Thyroid gland (tissue), 4 donors: Measurements from ENCODE around the gene CMAS. TPM values are rescaled to one million over a fixed set of nuclear protein-coding genes. Genes with fewer than 3 reads are reported as not detected.

ENCODE experiments used
- DNase-seq, 2 donors: peaks; one replicate each; pipeline ENCODE4 v3.0.0-alpha.2; 2019
- H3K27ac ChIP-seq, 3 donors: fragments of 200-600 bp; sonication (generic); 1 replicate in 2 of 3; 2 replicates in 1 of 3; pipeline ENCODE4 v1.5.1; 2016 to 2019; ENCODE audit warnings: mild to moderate bottlenecking in 1 of 3, moderate library complexity in 1 of 3
- H3K27me3 ChIP-seq: fragments of 200-600 bp; sonication (generic); one replicate; pipeline ENCODE4 v1.5.1; 2019
- H3K36me3 ChIP-seq, 2 donors: fragments of 200-600 bp; sonication (generic); one replicate each; pipeline ENCODE4 v1.5.1; 2016 to 2019
- H3K4me1 ChIP-seq, 2 donors: fragments of 200-600 bp; sonication (generic); one replicate each; pipeline ENCODE4 v1.5.1; 2017 to 2019
- H3K4me3 ChIP-seq, 3 donors: fragments of 200-600 bp; sonication (generic); replicated peaks in 1 of 3; 1 replicate in 2 of 3; 2 replicates in 1 of 3; pipeline ENCODE4 v1.5.1; 2016; ENCODE audit warnings: mild to moderate bottlenecking in 1 of 3
- H3K9me3 ChIP-seq: fragments of 200-600 bp; sonication (generic); one replicate; pipeline ENCODE4 v1.5.1; 2017
- CTCF ChIP-seq, 6 experiments: fragments of 200-600 bp in 3 of 6; fragments of 450-650 bp in 3 of 6; sonication (generic) in 3 of 6; IDR thresholded peaks; one replicate each; pipeline ENCODE4 v1.5.1; 2016 to 2019; ENCODE audit warnings: antibody characterized with exemption in 6 of 6, mild to moderate bottlenecking in 2 of 6, inconsistent platforms in 1 of 6, moderate library complexity in 1 of 6
- POLR2A ChIP-seq, 2 donors: fragments of 450-650 bp; IDR thresholded peaks; one replicate each; pipeline ENCODE4 v1.6.1; 2017; ENCODE audit warnings: antibody characterized with exemption in 2 of 2, mild to moderate bottlenecking in 2 of 2, moderate library complexity in 1 of 2
- WGBS, 2 donors: methylation state at CpG; one replicate each; pipeline ENCODE4 v1.1.5; 2017; 5-methylcytosine and 5-hydroxymethylcytosine counted together
- intact Hi-C: fragments of 100-400 bp; cut with DNase I; formaldehyde crosslinking; loops from one replicate; pipeline ENCODE4 v1.15.1; 2023
- total RNA-seq, 4 donors: library from RNA; depleted of rRNA; stranded (reverse); fragments of >200 nt; gene quantifications; one replicate each; pipeline ENCODE4 v1.2.3, GENCODE V29; 2016

CMAS gene
- total RNA-seq, 4 donors from 2014 or later, result 24.1 to 32.7 (median 26.3) TPM

- H3K27me3 ChIP-seq, result no peaks in the 10 kb centered on the region
- DNase-seq, result no peak
- WGBS, 2 donors, result 85 to 87% methylated on average over 2 of the region's 2 CpGs
- H3K27ac ChIP-seq, result no peak overlapping the region
- no peaks in the 10 kb centered on the region for H3K36me3 ChIP-seq
- H3K4me1 ChIP-seq, result no peaks in the 10 kb centered on the region
- intact Hi-C loops, result no loop called here
- H3K4me3 ChIP-seq, result no peak overlapping the region
- no peak for TF ChIP-seq CTCF (IDR thresholded peaks at IDR 0.05)
- no peak for TF ChIP-seq POLR2A (IDR thresholded peaks at IDR 0.05)
- H3K9me3 ChIP-seq, result no peaks in the 10 kb centered on the region
Observed at GRCh38 chr12:22029491-22029890, 16.5 kb upstream of the CMAS start.

GRCh38 chr12:22029991-22030390, 16.0 kb upstream of the CMAS start:
- intact Hi-C loops, result no loop called here
- Histone ChIP-seq H3K9me3 (no peaks in the 10 kb centered on the region), H3K4me1 (peaks cover 2 to 4% of the 10 kb centered on the region in 2 donors), H3K27ac (no peak overlapping the region), H3K4me3 (no peak overlapping the region), H3K27me3 (no peaks in the 10 kb centered on the region), H3K36me3 (no peaks in the 10 kb centered on the region)
- TF ChIP-seq CTCF (IDR thresholded peaks at IDR 0.05) (no peak), POLR2A (IDR thresholded peaks at IDR 0.05) (no peak)
- DNase-seq, result peak; percentile 12 to 13
- WGBS, 2 donors, result 93 to 95% methylated on average over 1 of the region's 1 CpG

- no peaks in the 10 kb centered on the region for H3K36me3 ChIP-seq
- intact Hi-C loops, result no loop called here
- H3K9me3 ChIP-seq, result no peaks in the 10 kb centered on the region
- no peaks in the 10 kb centered on the region for H3K27me3 ChIP-seq
- TF ChIP-seq POLR2A (IDR thresholded peaks at IDR 0.05) (no peak), CTCF (IDR thresholded peaks at IDR 0.05) (no peak)
- no peak overlapping the region for H3K4me3 ChIP-seq
- no peak for DNase-seq
- peaks cover 3 to 6% of the 10 kb centered on the region in 2 donors for H3K4me1 ChIP-seq
- H3K27ac ChIP-seq, result no peak overlapping the region
Observed at GRCh38 chr12:22032732-22033131, 13.3 kb upstream of the CMAS start.

- no peak for DNase-seq
- TF ChIP-seq POLR2A (IDR thresholded peaks at IDR 0.05) (no peak), CTCF (IDR thresholded peaks at IDR 0.05) (no peak)
- Histone ChIP-seq H3K36me3 (no peaks in the 10 kb centered on the region), H3K9me3 (no peaks in the 10 kb centered on the region), H3K4me1 (peaks cover 3 to 6% of the 10 kb centered on the region in 2 donors), H3K4me3 (no peak overlapping the region), H3K27me3 (no peaks in the 10 kb centered on the region), H3K27ac (no peak overlapping the region)
- WGBS, 2 donors, result 48 to 55% methylated on average over 4 of the region's 4 CpGs
- intact Hi-C loops, result no loop called here
Observed at GRCh38 chr12:22034709-22035506, 11.1 kb upstream of the CMAS start.

GRCh38 chr12:22037947-22038346, 8.1 kb upstream of the CMAS start:
- Histone ChIP-seq H3K4me1 (peaks cover 3 to 6% of the 10 kb centered on the region in 2 donors), H3K4me3 (no peak overlapping the region), H3K9me3 (no peaks in the 10 kb centered on the region), H3K36me3 (no peaks in the 10 kb centered on the region), H3K27me3 (no peaks in the 10 kb centered on the region), H3K27ac (no peak overlapping the region)
- 78% methylated on average over 3 of the region's 3 CpGs for WGBS, 2 donors
- no peak for TF ChIP-seq CTCF (IDR thresholded peaks at IDR 0.05)
- no peak for TF ChIP-seq POLR2A (IDR thresholded peaks at IDR 0.05)
- DNase-seq, result no peak
- intact Hi-C loops, result no loop called here
